ENCODE results near the gene WNT9A. TPM values are rescaled to one million over a fixed set of nuclear protein-coding genes. Genes with fewer than 3 reads are reported as not detected.

Gene WNT9A
- total and polyA plus RNA-seq, 4 donors, result 0.03 to 0.08 TPM; not detected in 2

GRCh38 chr1:227955808-227956207, 8.1 kb upstream of the WNT9A start (continued):
- TF ChIP-seq CTCF (IDR thresholded peaks at IDR 0.05; ENCODE audit: low read depth, low read length, missing input control), result no peak
- no peak for TF ChIP-seq HNF4A (conservative IDR thresholded peaks at IDR 0.05)
- TF ChIP-seq, protein P1, sequence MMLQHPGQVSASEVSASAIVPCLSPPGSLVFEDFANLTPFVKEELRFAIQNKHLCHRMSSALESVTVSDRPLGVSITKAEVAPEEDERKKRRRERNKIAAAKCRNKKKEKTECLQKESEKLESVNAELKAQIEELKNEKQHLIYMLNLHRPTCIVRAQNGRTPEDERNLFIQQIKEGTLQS (IDR thresholded peaks at IDR 0.05), result no peak

DNA sequence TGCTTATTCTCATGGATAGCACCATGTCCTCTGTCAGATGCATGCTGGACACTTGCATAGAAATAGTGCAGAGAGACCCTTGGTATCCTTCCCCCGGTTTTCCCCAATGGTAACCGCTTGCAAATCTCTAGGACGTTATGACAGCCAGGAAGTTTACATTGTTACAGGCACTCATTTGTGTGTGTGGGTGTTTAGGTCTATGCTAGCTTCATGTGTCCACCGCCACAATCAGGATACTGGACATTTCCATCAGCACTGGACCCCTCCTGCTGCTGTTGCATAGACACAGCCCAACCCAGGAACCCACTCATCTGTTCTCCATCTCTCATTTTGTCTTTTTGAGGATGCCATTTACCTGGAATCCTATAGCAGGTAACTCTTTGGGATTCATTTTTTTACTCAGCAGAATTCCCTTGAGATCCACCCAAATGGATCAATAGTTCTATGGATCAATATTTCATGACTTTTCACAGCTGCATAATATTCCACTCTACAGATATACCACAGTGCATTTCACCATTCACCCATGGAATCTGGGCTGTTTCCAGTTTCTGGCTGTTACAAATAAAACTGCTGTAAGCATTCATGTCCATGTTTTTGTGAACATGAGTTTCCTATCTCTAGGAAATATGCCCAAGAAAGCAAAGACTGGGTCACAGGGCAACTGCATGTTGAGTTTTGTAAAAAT, 6.6 kb upstream of the WNT9A start:
- TF ChIP-seq SP1 (IDR thresholded peaks at IDR 0.05), result no peak
- H3K9me3 ChIP-seq (ENCODE audit: control insufficient read depth in 4 of 4, low read length in 3 of 4), result peaks cover 0 to 3% (median 3%) of the 10 kb centered on the region in 4 donors
- H3K9ac ChIP-seq (ENCODE audit: low read depth in 1 of 2, low read length in 2 of 2), result no peak overlapping the region
- H3K4me1 ChIP-seq (ENCODE audit: control insufficient read depth in 4 of 4, insufficient read depth in 4 of 4, low read length in 3 of 4), result no peaks in the 10 kb centered on the region
- H3K27ac ChIP-seq (ENCODE audit: low read depth in 1 of 2, low read length in 2 of 2), result no peak overlapping the region
- H3K4me3 ChIP-seq (ENCODE audit: low read depth in 1 of 3, low read length in 3 of 3), result no peak overlapping the region
- H3K36me3 ChIP-seq (ENCODE audit: control insufficient read depth in 4 of 4, insufficient read depth in 3 of 4, low read depth in 1 of 4, low read length in 3 of 4), result no peaks in the 10 kb centered on the region
- peaks cover 0 to 8% (median 2%) of the 10 kb centered on the region in 4 donors for H3K27me3 ChIP-seq (ENCODE audit: control insufficient read depth in 4 of 4, insufficient read depth in 4 of 4, low read length in 3 of 4)
- no peak for DNase-seq (ENCODE audit: low spot score)
- 23% methylated on average over 4 of the region's 4 CpGs for WGBS

GRCh38 chr1:227953022-227953412, 5.3 kb upstream of the WNT9A start:
- no peak overlapping the region for H3K4me3 ChIP-seq (ENCODE audit: low read depth in 1 of 3, low read length in 3 of 3)
- DNase-seq (ENCODE audit: low spot score), result no peak
- no peak overlapping the region for H3K27ac ChIP-seq (ENCODE audit: low read depth in 1 of 2, low read length in 2 of 2)
- 75% methylated on average over 3 of the region's 3 CpGs for WGBS
- peaks cover 0 to 3% (median 3%) of the 10 kb centered on the region in 4 donors for H3K9me3 ChIP-seq (ENCODE audit: control insufficient read depth in 4 of 4, low read length in 3 of 4)
- TF ChIP-seq YY1 (IDR thresholded peaks at IDR 0.05) (no peak), RAD21 (IDR thresholded peaks at IDR 0.05) (no peak), HNF4A (conservative IDR thresholded peaks at IDR 0.05) (no peak), CTCF (IDR thresholded peaks at IDR 0.05; ENCODE audit: low read depth, low read length, missing input control) (no peak), JUND (IDR thresholded peaks at IDR 0.05) (no peak), ZBTB33 (IDR thresholded peaks at IDR 0.05) (no peak), FOXA2 (IDR thresholded peaks at IDR 0.05) (no peak), SP1 (IDR thresholded peaks at IDR 0.05) (no peak), EGR1 (IDR thresholded peaks at IDR 0.05; ENCODE audit: low read depth in 2 of 2) (no peak), RXRA (IDR thresholded peaks at IDR 0.05) (no peak), HNF4G (IDR thresholded peaks at IDR 0.05) (no peak), FOXA1 (IDR thresholded peaks at IDR 0.05) (no peak), NR2F2 (IDR thresholded peaks at IDR 0.05) (no peak), TAF1 (conservative IDR thresholded peaks at IDR 0.05) (no peak), GABPA (IDR thresholded peaks at IDR 0.05 in 1 of 2, conservative IDR thresholded peaks at IDR 0.05 in 1 of 2) (no peak)
- TF ChIP-seq, protein P2, sequence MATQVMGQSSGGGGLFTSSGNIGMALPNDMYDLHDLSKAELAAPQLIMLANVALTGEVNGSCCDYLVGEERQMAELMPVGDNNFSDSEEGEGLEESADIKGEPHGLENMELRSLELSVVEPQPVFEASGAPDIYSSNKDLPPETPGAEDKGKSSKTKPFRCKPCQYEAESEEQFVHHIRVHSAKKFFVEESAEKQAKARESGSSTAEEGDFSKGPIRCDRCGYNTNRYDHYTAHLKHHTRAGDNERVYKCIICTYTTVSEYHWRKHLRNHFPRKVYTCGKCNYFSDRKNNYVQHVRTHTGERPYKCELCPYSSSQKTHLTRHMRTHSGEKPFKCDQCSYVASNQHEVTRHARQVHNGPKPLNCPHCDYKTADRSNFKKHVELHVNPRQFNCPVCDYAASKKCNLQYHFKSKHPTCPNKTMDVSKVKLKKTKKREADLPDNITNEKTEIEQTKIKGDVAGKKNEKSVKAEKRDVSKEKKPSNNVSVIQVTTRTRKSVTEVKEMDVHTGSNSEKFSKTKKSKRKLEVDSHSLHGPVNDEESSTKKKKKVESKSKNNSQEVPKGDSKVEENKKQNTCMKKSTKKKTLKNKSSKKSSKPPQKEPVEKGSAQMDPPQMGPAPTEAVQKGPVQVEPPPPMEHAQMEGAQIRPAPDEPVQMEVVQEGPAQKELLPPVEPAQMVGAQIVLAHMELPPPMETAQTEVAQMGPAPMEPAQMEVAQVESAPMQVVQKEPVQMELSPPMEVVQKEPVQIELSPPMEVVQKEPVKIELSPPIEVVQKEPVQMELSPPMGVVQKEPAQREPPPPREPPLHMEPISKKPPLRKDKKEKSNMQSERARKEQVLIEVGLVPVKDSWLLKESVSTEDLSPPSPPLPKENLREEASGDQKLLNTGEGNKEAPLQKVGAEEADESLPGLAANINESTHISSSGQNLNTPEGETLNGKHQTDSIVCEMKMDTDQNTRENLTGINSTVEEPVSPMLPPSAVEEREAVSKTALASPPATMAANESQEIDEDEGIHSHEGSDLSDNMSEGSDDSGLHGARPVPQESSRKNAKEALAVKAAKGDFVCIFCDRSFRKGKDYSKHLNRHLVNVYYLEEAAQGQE (IDR thresholded peaks at IDR 0.05), result no peak
- TF ChIP-seq, protein P1 (IDR thresholded peaks at IDR 0.05), result no peak
- TF ChIP-seq, protein P3, sequence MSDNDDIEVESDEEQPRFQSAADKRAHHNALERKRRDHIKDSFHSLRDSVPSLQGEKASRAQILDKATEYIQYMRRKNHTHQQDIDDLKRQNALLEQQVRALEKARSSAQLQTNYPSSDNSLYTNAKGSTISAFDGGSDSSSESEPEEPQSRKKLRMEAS (IDR thresholded peaks at IDR 0.05), result no peak
- no peaks in the 10 kb centered on the region for H3K36me3 ChIP-seq (ENCODE audit: control insufficient read depth in 4 of 4, insufficient read depth in 3 of 4, low read depth in 1 of 4, low read length in 3 of 4)
- peaks cover 0 to 7% (median 2%) of the 10 kb centered on the region in 4 donors for H3K4me1 ChIP-seq (ENCODE audit: control insufficient read depth in 4 of 4, insufficient read depth in 4 of 4, low read length in 3 of 4)
- H3K27me3 ChIP-seq (ENCODE audit: control insufficient read depth in 4 of 4, insufficient read depth in 4 of 4, low read length in 3 of 4), result peaks cover 0 to 5% (median 2%) of the 10 kb centered on the region in 4 donors
- H3K9ac ChIP-seq (ENCODE audit: low read depth in 1 of 2, low read length in 2 of 2), result no peak overlapping the region
